ENCODE data around the gene PAM. TPM values are rescaled to one million over a fixed set of nuclear protein-coding genes. Genes with fewer than 3 reads are reported as not detected.

The PAM gene
- total and polyA plus RNA-seq, 2 donors (not counting 3 experiments of a cell fraction or from before 2014, with no cell fraction given): 118 to 176 TPM

DNA sequence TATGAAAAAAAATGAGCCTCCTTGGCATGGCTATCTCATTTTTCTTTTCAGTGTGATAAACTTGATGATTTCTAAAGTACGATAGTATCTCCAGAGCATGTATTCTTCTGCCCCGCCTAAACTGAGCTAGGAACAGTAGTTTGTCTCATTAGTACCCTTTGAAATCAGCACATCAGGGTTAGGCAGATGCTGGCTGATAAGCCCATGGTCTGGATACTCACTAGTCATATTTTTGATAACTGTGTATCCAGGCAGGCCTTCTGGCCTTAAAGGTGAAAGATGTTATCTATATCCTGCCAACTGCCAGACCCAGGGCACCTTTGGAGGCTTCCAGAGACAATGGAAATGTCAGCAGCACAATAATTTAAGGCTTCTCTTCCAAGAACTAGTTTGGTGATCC is 261.1 kb downstream of the PAM start:
- Histone ChIP-seq H4K20me1 (replicated peaks; ENCODE audit: control insufficient read depth, extremely low read depth, insufficient read depth, low read length) (no peaks in the 10 kb centered on the region), H3K4me2 (ENCODE audit: insufficient read depth, low read length) (no peak overlapping the region), H3K27me3 (ENCODE audit: control insufficient read depth in 2 of 2, insufficient read depth in 2 of 2, low read length in 2 of 2) (no peaks in the 10 kb centered on the region), H3K27ac (ENCODE audit: insufficient read depth, low read depth, low read length) (no peak overlapping the region), H3K4me3 (replicated peaks in 1 of 3; ENCODE audit: insufficient read depth in 1 of 3, low read depth in 1 of 3, low read length in 3 of 3) (no peak overlapping the region), H3K9ac (replicated peaks; ENCODE audit: extremely low read depth, insufficient read depth, low read length) (no peak overlapping the region), H3K36me3 (ENCODE audit: control insufficient read depth in 2 of 2, extremely low read depth in 1 of 2, insufficient read depth in 2 of 2, low read length in 2 of 2) (no peaks in the 10 kb centered on the region), H3K9me1 (replicated peaks; ENCODE audit: control insufficient read depth, extremely low read depth, insufficient read depth, low read length) (no peaks in the 10 kb centered on the region), H3K4me1 (ENCODE audit: control insufficient read depth, extremely low read depth, insufficient read depth, low read length) (no peaks in the 10 kb centered on the region), H2AFZ (ENCODE audit: low read depth, low read length) (no peak overlapping the region), H3K9me3 (replicated peaks; ENCODE audit: control insufficient read depth, insufficient read depth, low read length) (no peaks in the 10 kb centered on the region), H3K79me2 (ENCODE audit: control insufficient read depth, insufficient read depth, low read length) (no peaks in the 10 kb centered on the region)
- dilution Hi-C loops (cut with MboI; ENCODE audit: extremely low pct_ligation_motif_present, low sequenced_read_pairs): no loop called here
- intact Hi-C loops (cut with micrococcal nuclease): no loop called here
- DNase-seq (ENCODE audit: low read depth, low spot score) (no peak), FAIRE-seq (no peak)
- TF ChIP-seq, protein P1, sequence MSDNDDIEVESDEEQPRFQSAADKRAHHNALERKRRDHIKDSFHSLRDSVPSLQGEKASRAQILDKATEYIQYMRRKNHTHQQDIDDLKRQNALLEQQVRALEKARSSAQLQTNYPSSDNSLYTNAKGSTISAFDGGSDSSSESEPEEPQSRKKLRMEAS (IDR thresholded peaks at IDR 0.05; ENCODE audit: insufficient read depth, insufficient read length): no peak
- TF ChIP-seq JUN (IDR thresholded peaks at IDR 0.05; ENCODE audit: borderline replicate concordance, insufficient read depth, insufficient read length, low read depth) (no peak), POLR2A (IDR thresholded peaks at IDR 0.05; ENCODE audit: low read depth, low read length) (no peak), EZH2 (IDR thresholded peaks at IDR 0.05; ENCODE audit: borderline replicate concordance, low read depth, low read length, severe bottlenecking) (no peak), MYC (IDR thresholded peaks at IDR 0.05; ENCODE audit: low read depth, low read length) (no peak)
- TF ChIP-seq, protein P2, sequence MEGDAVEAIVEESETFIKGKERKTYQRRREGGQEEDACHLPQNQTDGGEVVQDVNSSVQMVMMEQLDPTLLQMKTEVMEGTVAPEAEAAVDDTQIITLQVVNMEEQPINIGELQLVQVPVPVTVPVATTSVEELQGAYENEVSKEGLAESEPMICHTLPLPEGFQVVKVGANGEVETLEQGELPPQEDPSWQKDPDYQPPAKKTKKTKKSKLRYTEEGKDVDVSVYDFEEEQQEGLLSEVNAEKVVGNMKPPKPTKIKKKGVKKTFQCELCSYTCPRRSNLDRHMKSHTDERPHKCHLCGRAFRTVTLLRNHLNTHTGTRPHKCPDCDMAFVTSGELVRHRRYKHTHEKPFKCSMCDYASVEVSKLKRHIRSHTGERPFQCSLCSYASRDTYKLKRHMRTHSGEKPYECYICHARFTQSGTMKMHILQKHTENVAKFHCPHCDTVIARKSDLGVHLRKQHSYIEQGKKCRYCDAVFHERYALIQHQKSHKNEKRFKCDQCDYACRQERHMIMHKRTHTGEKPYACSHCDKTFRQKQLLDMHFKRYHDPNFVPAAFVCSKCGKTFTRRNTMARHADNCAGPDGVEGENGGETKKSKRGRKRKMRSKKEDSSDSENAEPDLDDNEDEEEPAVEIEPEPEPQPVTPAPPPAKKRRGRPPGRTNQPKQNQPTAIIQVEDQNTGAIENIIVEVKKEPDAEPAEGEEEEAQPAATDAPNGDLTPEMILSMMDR (IDR thresholded peaks at IDR 0.05; ENCODE audit: extremely low read depth in 1 of 2, insufficient read depth in 1 of 2, low read depth in 1 of 2, low read length in 2 of 2): no peak
- BruUV-seq (replicated peaks): no TSS peak
- CTCF ChIA-PET: interaction anchor here (1.9 kb wide), 1 partner anchor 15 kb away, joined by 4 read pairs; no protein-coding TSS in a partner anchor
- POLR2A ChIA-PET: no interaction called here

DNA sequence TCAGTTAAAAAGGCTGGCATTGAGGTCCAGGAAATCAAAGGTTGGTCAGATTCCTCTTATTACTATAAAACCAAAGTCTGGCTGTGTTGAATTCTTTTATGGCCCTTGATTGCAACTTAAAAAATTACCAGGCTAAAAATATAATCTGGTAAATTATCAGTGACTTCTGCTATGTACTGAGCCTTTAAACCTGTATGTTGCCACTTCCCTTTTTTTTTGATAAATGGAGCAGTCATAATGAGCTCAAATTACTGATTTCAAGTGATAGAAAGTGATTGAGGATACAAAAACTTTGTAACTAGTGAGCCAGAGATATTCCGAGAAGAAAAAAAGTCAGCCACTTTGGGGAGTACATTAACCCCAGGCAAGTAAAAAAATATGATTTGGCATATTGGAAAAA is 264.7 kb downstream of the PAM start:
- Histone ChIP-seq H3K4me3 (replicated peaks in 1 of 3; ENCODE audit: insufficient read depth in 1 of 3, low read depth in 1 of 3, low read length in 3 of 3) (no peak overlapping the region), H3K9me1 (replicated peaks; ENCODE audit: control insufficient read depth, extremely low read depth, insufficient read depth, low read length) (no peaks in the 10 kb centered on the region), H3K27ac (ENCODE audit: insufficient read depth, low read depth, low read length) (no peak overlapping the region), H3K79me2 (ENCODE audit: control insufficient read depth, insufficient read depth, low read length) (no peaks in the 10 kb centered on the region), H2AFZ (ENCODE audit: low read depth, low read length) (no peak overlapping the region), H4K20me1 (replicated peaks; ENCODE audit: control insufficient read depth, extremely low read depth, insufficient read depth, low read length) (no peaks in the 10 kb centered on the region), H3K27me3 (ENCODE audit: control insufficient read depth in 2 of 2, insufficient read depth in 2 of 2, low read length in 2 of 2) (no peaks in the 10 kb centered on the region), H3K9me3 (replicated peaks; ENCODE audit: control insufficient read depth, insufficient read depth, low read length) (no peaks in the 10 kb centered on the region), H3K9ac (replicated peaks; ENCODE audit: extremely low read depth, insufficient read depth, low read length) (no peak overlapping the region), H3K4me1 (ENCODE audit: control insufficient read depth, extremely low read depth, insufficient read depth, low read length) (no peaks in the 10 kb centered on the region), H3K36me3 (ENCODE audit: control insufficient read depth in 2 of 2, extremely low read depth in 1 of 2, insufficient read depth in 2 of 2, low read length in 2 of 2) (no peaks in the 10 kb centered on the region), H3K4me2 (ENCODE audit: insufficient read depth, low read length) (no peak overlapping the region)
- BruUV-seq (replicated peaks): no TSS peak
- FAIRE-seq (no peak), DNase-seq (ENCODE audit: low read depth, low spot score) (no peak)
- ChIA-PET POLR2A (no interaction called here), CTCF (no interaction called here)
- dilution Hi-C loops (cut with MboI; ENCODE audit: extremely low pct_ligation_motif_present, low sequenced_read_pairs) (no loop called here), intact Hi-C loops (cut with micrococcal nuclease) (loop anchor here (5.0 kb wide), 1 partner anchor 93 kb away; no protein-coding TSS in a partner anchor)
- no peak for TF ChIP-seq FOS (IDR thresholded peaks at IDR 0.05; ENCODE audit: borderline replicate concordance, insufficient read depth, low read length)
- TF ChIP-seq JUN (IDR thresholded peaks at IDR 0.05; ENCODE audit: borderline replicate concordance, insufficient read depth, insufficient read length, low read depth): no peak
- TF ChIP-seq, protein P2 (IDR thresholded peaks at IDR 0.05; ENCODE audit: extremely low read depth in 1 of 2, insufficient read depth in 1 of 2, low read depth in 1 of 2, low read length in 2 of 2): no peak
- no peak for TF ChIP-seq POLR2A (IDR thresholded peaks at IDR 0.05; ENCODE audit: low read depth, low read length)
